BE2C (cell line): Measurements from ENCODE around the gene HERC5.

ENCODE experiments used
- DNase-seq: peaks from one replicate; pipeline ENCODE4 v3.0.0-alpha.2; 2020
- H3K27me3 ChIP-seq: fragments of 250-450 bp; sonication (Bioruptor Pico); 2 replicates; pipeline ENCODE4 v1.5.1; 2020; ENCODE audit warnings: mild to moderate bottlenecking
- H3K36me3 ChIP-seq: fragments of 250-450 bp; sonication (Bioruptor Pico); 2 replicates; pipeline ENCODE4 v1.5.1; 2020; ENCODE audit warnings: mild to moderate bottlenecking
- H3K4me1 ChIP-seq: fragments of 250-450 bp; sonication (Bioruptor Pico); 2 replicates; pipeline ENCODE4 v1.5.1; 2020
- H3K4me3 ChIP-seq: 2 replicates; pipeline ENCODE4 v1.5.1; 2011; ENCODE audit warnings: low read depth, low read length
- H3K9me3 ChIP-seq: fragments of 250-450 bp; sonication (Bioruptor Pico); 2 replicates; pipeline ENCODE4 v1.5.1; 2020
- CTCF ChIP-seq: IDR thresholded peaks from 2 replicates; pipeline ENCODE4 v1.5.1; 2012; ENCODE audit warnings: mild to moderate bottlenecking, low read depth, low read length

HERC5 gene

DNA sequence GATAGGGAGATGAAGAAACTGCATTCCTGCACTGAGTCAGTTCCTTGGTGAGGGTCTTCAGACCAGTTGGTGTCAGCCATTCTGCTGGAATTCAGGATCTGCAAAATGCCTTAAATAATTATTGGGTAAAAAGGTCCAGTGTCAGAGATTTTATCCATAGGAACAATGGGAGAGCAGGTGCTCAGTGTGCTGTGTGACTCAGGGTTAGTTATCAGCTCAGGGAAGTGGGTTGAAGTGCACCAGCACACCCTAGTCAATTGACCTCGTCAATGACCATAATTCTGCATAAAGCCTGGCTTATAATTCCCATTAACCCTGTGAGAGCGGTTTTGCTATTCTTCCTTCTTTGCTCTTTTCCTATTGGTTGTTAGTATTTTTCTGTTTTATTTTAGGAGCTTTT is 40.9 kb upstream of the HERC5 start:
- no peak for TF ChIP-seq CTCF

DNA sequence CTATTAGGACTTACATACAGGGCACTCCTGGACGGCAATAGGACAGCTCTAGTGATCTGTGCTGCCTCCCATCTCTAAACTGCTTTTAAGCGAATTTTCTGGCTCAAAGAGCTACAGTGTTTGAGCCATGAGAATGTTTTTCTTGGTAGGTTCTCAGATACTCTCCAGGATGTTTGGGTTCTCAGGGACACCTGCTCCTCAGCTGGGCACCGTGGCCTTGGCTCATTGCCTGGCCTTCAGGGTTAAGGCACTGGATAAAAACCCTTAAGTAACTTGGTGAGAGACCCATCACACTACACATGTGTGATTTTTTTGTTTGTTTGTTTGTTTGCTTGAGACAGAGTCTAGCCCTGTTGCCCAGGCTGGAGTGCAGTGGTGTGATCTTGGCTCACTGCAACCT is 38.5 kb upstream of the HERC5 start:
- Histone ChIP-seq H3K4me3 (no peak overlapping the region), H3K36me3 (no peaks in the 10 kb centered on the region), H3K4me1 (no peaks in the 10 kb centered on the region), H3K27me3 (peaks cover 31% of the 10 kb centered on the region), H3K9me3 (no peaks in the 10 kb centered on the region)
- TF ChIP-seq CTCF: no peak
- DNase-seq: no peak

More for the DNA sequence above, 40.9 kb upstream of the HERC5 start:
- Histone ChIP-seq H3K36me3 (no peaks in the 10 kb centered on the region), H3K4me3 (no peak overlapping the region), H3K27me3 (peaks cover 18% of the 10 kb centered on the region; the same call in 1 of the 2 replicates), H3K9me3 (no peaks in the 10 kb centered on the region), H3K4me1 (no peaks in the 10 kb centered on the region)
- no peak for DNase-seq

GRCh38 chr4:88419874-88420273 is 37.0 kb upstream of the HERC5 start:
- TF ChIP-seq CTCF: no peak
- Histone ChIP-seq H3K4me1 (no peaks in the 10 kb centered on the region), H3K9me3 (no peaks in the 10 kb centered on the region), H3K27me3 (peaks cover 33% of the 10 kb centered on the region), H3K36me3 (no peaks in the 10 kb centered on the region), H3K4me3 (no peak overlapping the region)
- no peak for DNase-seq

- H3K27me3 ChIP-seq: peaks cover 29% of the 10 kb centered on the region
- no peak for TF ChIP-seq CTCF
- no peaks in the 10 kb centered on the region for H3K9me3 ChIP-seq
- no peaks in the 10 kb centered on the region for H3K4me1 ChIP-seq
- H3K36me3 ChIP-seq: no peaks in the 10 kb centered on the region
- no peak for DNase-seq
- no peak overlapping the region for H3K4me3 ChIP-seq
Observed at GRCh38 chr4:88420844-88421243, 36.1 kb upstream of the HERC5 start.

DNA sequence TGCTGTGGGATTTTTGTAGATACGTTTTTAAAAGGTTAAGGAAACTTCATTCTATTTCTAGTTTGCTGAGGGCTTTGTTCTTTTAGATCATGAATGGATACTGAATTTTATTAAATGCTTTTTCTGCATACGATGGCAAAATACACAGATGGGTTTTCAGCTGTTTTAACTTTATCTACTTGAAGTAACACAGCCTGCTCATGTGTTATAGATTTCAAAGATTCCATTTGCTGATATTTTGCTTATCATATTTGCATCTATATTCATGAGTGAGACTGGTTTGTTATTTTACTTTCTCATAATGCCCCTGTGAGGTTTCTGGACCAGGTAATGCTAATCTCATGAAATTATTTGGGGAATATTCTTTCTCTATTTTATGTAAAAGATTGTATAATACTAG is 34.5 kb upstream of the HERC5 start:
- Histone ChIP-seq H3K36me3 (no peaks in the 10 kb centered on the region), H3K4me3 (no peak overlapping the region), H3K9me3 (no peaks in the 10 kb centered on the region), H3K27me3 (peaks cover 27% of the 10 kb centered on the region), H3K4me1 (no peaks in the 10 kb centered on the region)
- TF ChIP-seq CTCF: no peak
- DNase-seq: no peak

- no peaks in the 10 kb centered on the region for H3K27me3 ChIP-seq
- H3K9me3 ChIP-seq: no peaks in the 10 kb centered on the region
- no peaks in the 10 kb centered on the region for H3K36me3 ChIP-seq
- H3K4me3 ChIP-seq: no peak overlapping the region
- no peaks in the 10 kb centered on the region for H3K4me1 ChIP-seq
- TF ChIP-seq CTCF: no peak
- no peak for DNase-seq
Observed at GRCh38 chr4:88429401-88429800, 27.5 kb upstream of the HERC5 start.
